ENCODE data around the gene LRRC25.
"Not testable (repeated sequence)": the region's sequence is repeated elsewhere in the genome, so short reads cannot be mapped to it uniquely, and the experiment has no call there.

The LRRC25 gene

DNA sequence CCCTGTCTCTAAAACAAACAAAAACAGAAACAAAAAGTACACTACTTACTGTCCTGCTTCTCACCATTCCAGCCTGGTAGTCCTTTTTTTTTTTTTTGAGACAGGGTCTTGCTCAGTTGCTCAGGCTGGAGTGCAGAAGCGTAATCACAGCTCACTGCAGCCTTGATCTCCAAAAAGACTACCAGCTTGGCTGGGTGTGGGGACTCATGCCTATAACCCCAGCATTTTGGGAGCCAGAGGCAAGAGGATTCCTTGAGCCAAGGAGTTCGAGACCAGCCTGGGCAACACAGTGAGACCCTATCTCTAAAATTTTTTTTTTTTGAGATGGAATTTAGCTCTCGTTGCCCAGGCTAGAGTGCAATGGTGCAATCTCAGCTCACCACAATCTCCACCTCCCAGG, 16.6 kb downstream of the LRRC25 start:
- DNase-seq (ENCODE audit: low read depth in 2 of 2) = no peak

DNA sequence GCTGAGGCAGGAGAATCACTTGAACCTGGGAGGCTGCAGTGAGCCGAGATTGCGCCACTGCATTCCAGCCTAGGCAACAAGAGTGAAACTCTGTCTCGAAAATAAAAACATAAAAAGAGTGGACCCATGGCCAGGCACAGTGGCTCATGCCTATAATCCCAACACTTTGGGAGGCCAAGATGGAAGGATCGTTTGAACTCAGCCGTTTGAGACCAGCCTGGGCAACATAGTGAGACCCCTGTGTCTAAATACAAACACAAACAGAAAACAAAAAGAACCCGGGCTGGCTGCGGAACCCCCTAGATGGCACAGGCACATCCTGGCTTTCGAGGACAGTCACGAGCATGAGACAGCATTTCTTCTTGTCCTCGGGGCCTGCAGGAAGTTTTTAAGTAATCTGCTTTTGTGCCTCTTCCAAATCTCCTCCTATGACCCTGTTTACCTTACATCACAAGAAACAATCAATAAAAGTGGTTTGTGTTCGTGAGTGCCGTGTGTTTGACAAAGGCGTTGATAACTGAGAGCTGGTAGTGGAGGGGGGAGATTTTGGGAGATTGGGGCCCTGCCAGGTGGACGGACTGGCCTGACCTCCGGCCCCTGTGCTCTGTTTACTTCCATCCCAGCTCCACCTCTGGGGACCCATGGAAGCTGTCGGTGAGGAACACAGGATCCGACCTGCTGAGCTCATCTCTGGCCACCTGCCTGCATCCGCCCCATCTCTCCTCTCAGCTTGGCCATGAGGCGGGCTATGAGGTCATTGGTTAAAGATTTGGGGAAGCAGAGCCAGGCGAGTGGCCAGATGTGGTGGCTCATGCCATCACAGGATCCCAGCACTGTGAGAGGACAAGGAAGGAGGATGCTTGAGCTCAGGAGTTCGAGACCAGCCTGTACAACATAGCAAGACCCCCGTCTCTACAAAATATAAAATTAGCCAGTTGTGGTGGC, 17.3 kb downstream of the LRRC25 start:
- DNase-seq (ENCODE audit: low read depth in 2 of 2) = no peak

GRCh38 chr19:18377026-18377425, 20.4 kb downstream of the LRRC25 start:
- no peak for DNase-seq (ENCODE audit: low read depth in 2 of 2)

DNA sequence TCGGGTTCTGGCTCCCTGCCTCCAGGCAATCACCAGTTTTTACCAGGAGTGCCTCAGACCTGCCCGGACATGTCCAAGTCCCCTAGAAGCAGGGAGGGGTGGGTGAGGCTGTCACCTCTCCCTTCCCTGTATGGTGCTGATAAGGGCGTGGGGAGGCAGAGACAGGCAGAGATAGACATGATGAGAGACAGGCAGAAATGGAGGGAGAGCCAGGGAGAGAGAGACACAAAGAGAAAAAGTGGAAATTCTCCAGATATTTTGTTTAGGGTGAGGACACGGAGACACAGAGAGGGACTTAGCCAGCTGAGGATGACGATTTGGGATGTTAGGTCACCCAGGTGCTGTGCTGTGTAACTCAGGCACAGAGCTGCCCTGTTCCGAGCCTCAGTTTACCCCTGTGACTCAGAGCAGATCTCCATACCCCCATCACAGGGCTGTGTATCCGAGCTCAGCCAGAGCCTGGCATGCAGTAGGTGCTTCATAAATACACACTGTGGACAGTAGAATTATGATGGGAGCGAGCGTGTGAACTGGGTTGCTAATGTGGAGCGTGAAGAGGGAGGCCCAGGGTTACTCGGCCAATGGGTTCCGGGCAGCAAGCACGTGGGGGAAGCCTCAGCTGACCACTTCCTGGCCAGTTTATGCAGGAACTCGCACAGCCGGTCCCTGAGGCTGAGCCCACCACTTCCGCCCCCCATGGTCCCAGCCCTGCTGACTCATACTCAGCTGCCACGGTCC, 23.4 kb downstream of the LRRC25 start:
- DNase-seq (ENCODE audit: low read depth in 2 of 2) = peak in 1 of 2 donors; percentile 8

DNA sequence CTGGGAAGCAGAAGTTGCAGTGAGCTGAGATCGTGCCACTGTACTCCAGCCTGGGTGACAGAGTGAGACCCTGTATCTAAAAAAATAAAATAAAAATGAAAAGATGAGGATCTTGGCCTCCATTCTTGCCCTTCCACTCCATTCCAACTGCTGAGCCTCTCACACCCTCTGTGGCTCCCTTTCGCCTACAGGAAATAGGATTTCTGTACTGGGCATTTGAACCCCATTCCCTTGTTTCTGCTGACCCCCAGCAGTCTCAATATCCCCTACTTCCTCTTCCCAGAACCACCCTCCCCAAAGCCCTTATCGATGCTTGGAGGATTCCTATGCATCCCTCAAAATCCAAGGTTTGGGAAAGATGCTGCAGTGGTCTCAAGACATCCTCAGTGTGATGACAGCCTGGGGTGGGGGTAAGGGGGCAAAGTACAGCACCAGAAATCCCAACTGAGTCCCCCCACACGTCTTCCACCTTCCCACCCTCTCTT, 24.0 kb downstream of the LRRC25 start:
- DNase-seq (ENCODE audit: low read depth in 2 of 2) = no peak

GRCh38 chr19:18368504-18369222, 28.8 kb downstream of the LRRC25 start:
- DNase-seq (ENCODE audit: low read depth in 2 of 2) = no peak

DNA sequence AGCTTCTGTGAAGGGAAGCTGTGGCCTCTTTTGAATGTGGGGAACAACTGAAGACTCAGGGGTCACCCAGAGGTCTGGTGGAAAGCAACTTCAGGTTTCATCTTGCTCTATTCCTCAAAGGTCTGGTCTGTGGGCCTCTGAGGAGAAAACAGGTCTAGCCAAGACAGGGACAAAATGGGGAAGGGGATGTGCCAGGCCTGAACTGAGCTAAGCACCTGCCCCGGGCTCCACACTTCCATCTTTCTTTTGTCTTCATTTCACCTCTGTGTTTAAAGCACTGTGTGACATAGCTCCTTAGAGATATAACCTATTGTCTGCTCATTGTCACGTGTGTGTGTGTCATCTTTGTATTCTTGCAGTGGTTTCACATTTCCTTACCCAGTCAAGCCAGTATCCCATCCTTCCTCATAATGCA, 31.4 kb downstream of the LRRC25 start:
- no peak for DNase-seq (ENCODE audit: low read depth in 2 of 2)

- no peak for DNase-seq (ENCODE audit: low read depth in 2 of 2)
These were observed 32.4 kb downstream of the LRRC25 start for GRCh38 chr19:18364826-18365528.

DNA sequence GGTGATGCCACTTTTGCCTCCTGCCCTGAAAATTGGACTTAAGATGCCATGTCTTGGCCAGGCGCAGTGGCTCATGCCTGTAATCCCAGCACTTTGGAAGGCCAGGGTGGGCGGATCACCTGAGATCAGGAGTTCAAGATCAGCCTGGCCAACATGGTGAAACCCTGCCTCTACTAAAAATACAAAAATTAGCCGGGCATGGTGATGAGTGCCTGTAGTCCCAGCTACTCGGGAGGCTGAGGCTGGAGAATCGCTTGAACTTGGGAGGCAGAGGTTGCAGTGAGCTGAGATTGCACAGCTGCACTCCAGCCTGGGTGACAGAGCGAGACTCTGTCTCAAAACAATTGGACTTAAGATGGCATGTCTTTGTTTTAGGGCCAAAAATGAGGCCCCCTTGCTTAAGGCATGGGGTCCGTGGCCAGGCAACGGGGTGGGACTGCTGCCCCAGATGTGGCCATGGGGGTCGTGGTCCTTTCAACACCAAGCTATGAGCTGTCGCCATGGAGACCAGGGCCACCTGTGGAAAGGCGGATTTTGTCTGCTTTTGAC, 33.1 kb downstream of the LRRC25 start:
- not testable (repeated sequence) for DNase-seq (ENCODE audit: low read depth in 2 of 2)

DNA sequence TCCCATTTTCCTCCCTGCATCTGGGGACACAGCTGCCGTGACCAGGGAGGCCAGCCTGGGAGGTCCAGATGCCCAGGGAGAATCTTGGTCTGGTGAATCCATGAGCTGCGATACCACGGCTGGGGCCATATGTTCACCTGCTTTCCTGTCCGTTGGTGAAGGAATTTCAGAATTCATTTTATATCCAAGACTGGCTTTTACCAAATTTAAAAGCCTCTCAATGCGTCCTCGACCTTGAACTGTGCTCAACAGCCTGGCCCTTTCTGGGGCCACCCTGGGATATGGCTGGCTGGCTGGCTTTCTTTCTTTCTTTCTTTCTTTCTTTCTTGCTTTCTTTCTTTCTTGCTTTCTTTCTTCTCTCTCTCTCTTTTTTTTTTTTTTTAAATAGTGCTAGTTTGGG, 33.6 kb downstream of the LRRC25 start:
- no peak for DNase-seq (ENCODE audit: low read depth in 2 of 2)

GRCh38 chr19:18362934-18363542, 34.4 kb downstream of the LRRC25 start:
- DNase-seq (ENCODE audit: low read depth in 2 of 2) = no peak

DNA sequence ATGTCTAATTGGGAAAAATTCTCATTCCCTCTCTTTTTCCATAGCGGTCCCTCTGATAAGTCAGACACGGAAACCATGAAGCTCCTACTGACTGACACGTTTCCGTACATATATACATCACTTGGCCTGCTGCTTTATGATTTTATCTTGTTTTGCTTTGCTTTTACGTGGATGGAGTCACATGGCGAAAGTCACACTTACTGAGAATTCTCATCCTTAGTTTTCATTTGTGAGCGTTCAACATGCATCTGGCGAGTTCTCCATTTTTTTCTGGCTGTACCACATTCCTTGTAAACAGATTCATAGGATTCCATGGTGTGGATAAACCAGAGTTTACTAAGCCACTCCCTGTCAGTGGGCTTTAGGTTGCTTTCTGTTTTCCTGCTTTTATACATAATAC, 35.8 kb downstream of the LRRC25 start:
- DNase-seq (ENCODE audit: low read depth in 2 of 2) = no peak

DNA sequence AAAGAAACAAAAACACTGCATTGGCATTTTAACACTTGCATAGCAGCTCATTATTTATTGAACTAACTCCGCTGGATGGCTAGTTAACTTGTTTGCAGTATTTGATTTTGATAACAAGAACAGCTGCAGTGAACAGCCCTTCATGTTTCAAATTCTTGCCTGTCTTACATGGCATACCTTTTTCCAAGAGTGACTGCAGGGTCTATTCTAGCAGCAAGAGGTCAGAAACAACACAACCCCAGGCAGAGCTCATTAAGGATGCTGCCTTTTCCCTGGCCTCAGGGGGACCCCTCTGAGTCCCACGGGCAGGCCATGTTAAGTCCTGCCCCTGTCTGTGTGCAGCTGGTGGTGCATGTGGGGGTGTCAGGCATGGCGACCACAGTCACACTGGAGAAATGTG, 40.4 kb downstream of the LRRC25 start:
- no peak for DNase-seq (ENCODE audit: low read depth in 2 of 2)

GRCh38 chr19:18354743-18355142, 42.7 kb downstream of the LRRC25 start:
- not testable (repeated sequence) for DNase-seq (ENCODE audit: low read depth in 2 of 2)

GRCh38 chr19:18353378-18354005, 43.9 kb downstream of the LRRC25 start:
- no peak for DNase-seq (ENCODE audit: low read depth in 2 of 2)

GRCh38 chr19:18351544-18351943, 45.9 kb downstream of the LRRC25 start:
- no peak for DNase-seq (ENCODE audit: low read depth in 2 of 2)

- DNase-seq (ENCODE audit: low read depth in 2 of 2) = no peak
These were observed 46.9 kb downstream of the LRRC25 start for GRCh38 chr19:18350490-18350889.

DNA sequence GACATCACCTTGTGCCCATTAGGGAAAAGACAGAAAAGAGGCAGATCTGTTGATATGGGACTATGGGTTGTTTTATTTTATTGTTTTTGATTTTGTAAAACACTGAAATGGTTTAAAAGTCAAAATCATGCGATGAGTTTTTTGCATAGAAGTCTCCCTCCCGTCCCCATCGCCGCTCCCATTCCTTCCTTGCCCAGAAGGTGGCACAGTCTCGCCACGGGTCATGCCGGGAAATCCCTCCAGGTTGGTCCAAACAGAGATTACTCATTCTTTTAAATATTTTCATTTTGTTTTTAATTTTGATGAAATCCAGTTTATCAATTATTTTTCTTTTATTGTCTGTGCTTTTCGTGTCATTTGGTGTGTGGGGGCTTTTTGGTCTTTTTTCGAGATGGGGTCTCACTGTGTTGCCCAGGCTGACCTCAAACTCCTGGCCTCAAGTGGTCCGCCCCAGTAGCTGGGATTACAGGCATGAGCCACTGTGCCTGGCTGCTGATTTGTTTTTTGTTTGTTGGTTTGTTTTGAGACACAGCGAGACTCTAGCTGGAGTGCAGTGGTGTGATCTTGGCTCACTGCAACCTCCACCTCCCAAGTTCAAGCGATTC, 47.8 kb downstream of the LRRC25 start:
- DNase-seq (ENCODE audit: low read depth in 2 of 2) = no peak

GRCh38 chr19:18348818-18349339, 48.5 kb downstream of the LRRC25 start:
- DNase-seq (ENCODE audit: low read depth in 2 of 2) = not testable (repeated sequence)

GRCh38 chr19:18348171-18348570, 49.3 kb downstream of the LRRC25 start:
- no peak for DNase-seq (ENCODE audit: low read depth in 2 of 2)

All from stimulated activated CD4-positive, alpha-beta T cell treated with anti-CD3 and anti-CD28 coated beads, Interleukin-1b, Interleukin-23, amount 100 ng/mL, for 4 hours (primary cell).